K562 (cell line): ENCODE results near the gene RGS6.

Experiments used
- BACH1 ChIP-seq: fragments of 200-800 bp; sonication (Bioruptor generic); IDR thresholded peaks from 2 replicates; pipeline ENCODE4 v1.6.1; 2016; ENCODE audit warnings: missing genetic modification characterization, missing compliant biosample characterization
- CC2D1A ChIP-seq: fragments of 450-650 bp; IDR thresholded peaks from 2 replicates; pipeline ENCODE4 v1.6.1; 2017; ENCODE audit warnings: mild to moderate bottlenecking
- CREB1 ChIP-seq, 2 experiments: sonication (generic) in 1 of 2; formaldehyde crosslinking in 1 of 2; IDR thresholded peaks; 2 replicates each; pipeline versions ENCODE4 v1.6.1 to v1.8.0; 2012 to 2022; ENCODE audit warnings: inconsistent platforms in 1 of 2, mild to moderate bottlenecking in 1 of 2, missing genetic modification reagents in 1 of 2, moderate library complexity in 1 of 2
- CTCF ChIP-seq, 3 experiments: IDR thresholded peaks in 2 of 3; conservative IDR thresholded peaks in 1 of 3; 2 replicates each; pipeline ENCODE4 v1.5.1; 2011 to 2012; ENCODE audit warnings: low read length in 3 of 3, mild to moderate bottlenecking in 3 of 3, control low read depth in 2 of 3, improper control_type of control experiment in 1 of 3, inconsistent platforms in 1 of 3, low read depth in 1 of 3, mixed read lengths in 1 of 3, moderate library complexity in 1 of 3; ENCODE audit not compliant: insufficient read depth in 2 of 3
- MAZ ChIP-seq, 2 experiments: fragments of 450-650 bp in 1 of 2; sonication (generic) in 1 of 2; formaldehyde crosslinking; IDR thresholded peaks in 1 of 2; conservative IDR thresholded peaks in 1 of 2; 2 replicates each; pipeline versions ENCODE4 v1.4.0 to v1.5.0; 2020; ENCODE audit warnings: mild to moderate bottlenecking in 1 of 2, missing genetic modification reagents in 1 of 2
- MXI1 ChIP-seq: IDR thresholded peaks from 2 replicates; pipeline ENCODE4 v1.6.1; 2011; ENCODE audit warnings: low read depth, mild to moderate bottlenecking, improper control_type of control experiment, low read length
- NFYB ChIP-seq: IDR thresholded peaks from 2 replicates; pipeline ENCODE4 v1.6.1; 2011; ENCODE audit warnings: mild to moderate bottlenecking, moderate library complexity; ENCODE audit not compliant: insufficient read length; ENCODE audit errors: extremely low read depth
- POLR2A ChIP-seq: fragments of 450-650 bp; conservative IDR thresholded peaks from 2 replicates; pipeline ENCODE4 v1.6.1; 2016
- RFX1 ChIP-seq: fragments of 450-650 bp; IDR thresholded peaks from 2 replicates; pipeline ENCODE4 v1.6.1; 2016; ENCODE audit warnings: mild to moderate bottlenecking, moderate library complexity
- SOX6 ChIP-seq: fragments of 450-650 bp; IDR thresholded peaks from 2 replicates; pipeline ENCODE4 v1.6.1; 2014; ENCODE audit warnings: mild to moderate bottlenecking
- TF ChIP-seq, protein P1 (sequence below): sonication (generic); formaldehyde crosslinking; IDR thresholded peaks from 2 replicates; pipeline ENCODE4 v1.8.1; 2022; ENCODE audit warnings: missing genetic modification reagents
- TF ChIP-seq, protein P2 (sequence below), 3 experiments: fragments of 200-800 bp in 1 of 3; fragments of 250-450 bp in 1 of 3; fragments of 450-650 bp in 1 of 3; sonication (Bioruptor Pico) in 1 of 3; sonication (Bioruptor generic) in 1 of 3; formaldehyde crosslinking in 1 of 3; IDR thresholded peaks; 2 replicates each; pipeline versions ENCODE4 v1.6.1 to v1.8.0; 2016 to 2022; ENCODE audit warnings: mild to moderate bottlenecking in 2 of 3, missing genetic modification characterization in 2 of 3, missing compliant biosample characterization in 1 of 3, moderate library complexity in 1 of 3

GRCh38 chr14:72254937-72255472 lies 322.8 kb downstream of the RGS6 start:
- TF ChIP-seq POLR2A (no peak), RFX1 (no peak), NFYB (no peak), SOX6 (no peak), CTCF (IDR thresholded peaks at IDR 0.05 in 2 of 3, conservative IDR thresholded peaks at IDR 0.05 in 1 of 3; ENCODE audit: insufficient read depth in 2 of 3, low read depth in 1 of 3, low read length in 3 of 3) (no peak), CREB1 (IDR thresholded peaks at IDR 0.05) (no peak), CREB1 (CRISPR knock-in tag; IDR thresholded peaks at IDR 0.05) (no peak), MXI1 (no peak), MAZ (CRISPR knock-in tag; conservative IDR thresholded peaks at IDR 0.05 in 1 of 2, IDR thresholded peaks at IDR 0.05 in 1 of 2) (no peak), BACH1 (tag) (no peak), CC2D1A (no peak)
- TF ChIP-seq, protein P1, sequence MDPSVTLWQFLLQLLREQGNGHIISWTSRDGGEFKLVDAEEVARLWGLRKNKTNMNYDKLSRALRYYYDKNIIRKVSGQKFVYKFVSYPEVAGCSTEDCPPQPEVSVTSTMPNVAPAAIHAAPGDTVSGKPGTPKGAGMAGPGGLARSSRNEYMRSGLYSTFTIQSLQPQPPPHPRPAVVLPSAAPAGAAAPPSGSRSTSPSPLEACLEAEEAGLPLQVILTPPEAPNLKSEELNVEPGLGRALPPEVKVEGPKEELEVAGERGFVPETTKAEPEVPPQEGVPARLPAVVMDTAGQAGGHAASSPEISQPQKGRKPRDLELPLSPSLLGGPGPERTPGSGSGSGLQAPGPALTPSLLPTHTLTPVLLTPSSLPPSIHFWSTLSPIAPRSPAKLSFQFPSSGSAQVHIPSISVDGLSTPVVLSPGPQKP (CRISPR knock-in tag) = no peak
- TF ChIP-seq, protein P2, sequence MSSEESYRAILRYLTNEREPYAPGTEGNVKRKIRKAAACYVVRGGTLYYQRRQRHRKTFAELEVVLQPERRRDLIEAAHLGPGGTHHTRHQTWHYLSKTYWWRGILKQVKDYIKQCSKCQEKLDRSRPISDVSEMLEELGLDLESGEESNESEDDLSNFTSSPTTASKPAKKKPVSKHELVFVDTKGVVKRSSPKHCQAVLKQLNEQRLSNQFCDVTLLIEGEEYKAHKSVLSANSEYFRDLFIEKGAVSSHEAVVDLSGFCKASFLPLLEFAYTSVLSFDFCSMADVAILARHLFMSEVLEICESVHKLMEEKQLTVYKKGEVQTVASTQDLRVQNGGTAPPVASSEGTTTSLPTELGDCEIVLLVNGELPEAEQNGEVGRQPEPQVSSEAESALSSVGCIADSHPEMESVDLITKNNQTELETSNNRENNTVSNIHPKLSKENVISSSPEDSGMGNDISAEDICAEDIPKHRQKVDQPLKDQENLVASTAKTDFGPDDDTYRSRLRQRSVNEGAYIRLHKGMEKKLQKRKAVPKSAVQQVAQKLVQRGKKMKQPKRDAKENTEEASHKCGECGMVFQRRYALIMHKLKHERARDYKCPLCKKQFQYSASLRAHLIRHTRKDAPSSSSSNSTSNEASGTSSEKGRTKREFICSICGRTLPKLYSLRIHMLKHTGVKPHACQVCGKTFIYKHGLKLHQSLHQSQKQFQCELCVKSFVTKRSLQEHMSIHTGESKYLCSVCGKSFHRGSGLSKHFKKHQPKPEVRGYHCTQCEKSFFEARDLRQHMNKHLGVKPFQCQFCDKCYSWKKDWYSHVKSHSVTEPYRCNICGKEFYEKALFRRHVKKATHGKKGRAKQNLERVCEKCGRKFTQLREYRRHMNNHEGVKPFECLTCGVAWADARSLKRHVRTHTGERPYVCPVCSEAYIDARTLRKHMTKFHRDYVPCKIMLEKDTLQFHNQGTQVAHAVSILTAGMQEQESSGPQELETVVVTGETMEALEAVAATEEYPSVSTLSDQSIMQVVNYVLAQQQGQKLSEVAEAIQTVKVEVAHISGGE (CRISPR knock-in tag; IDR thresholded peaks at IDR 0.05) = no peak
